HG02571 (cell line): Measurements from ENCODE around the gene PTPRM.
"Not testable (repeated sequence)": the region's sequence is repeated elsewhere in the genome, so short reads cannot be mapped to it uniquely, and the experiment has no call there.

Source experiments
- ATAC-seq: cut with Tn5 transposase; IDR thresholded peaks from one replicate; pipeline ENCODE4 v1.9.1; 2021; ENCODE audit warnings: mild to moderate bottlenecking, moderate library complexity; ENCODE audit not compliant: unreplicated experiment

PTPRM gene

DNA sequence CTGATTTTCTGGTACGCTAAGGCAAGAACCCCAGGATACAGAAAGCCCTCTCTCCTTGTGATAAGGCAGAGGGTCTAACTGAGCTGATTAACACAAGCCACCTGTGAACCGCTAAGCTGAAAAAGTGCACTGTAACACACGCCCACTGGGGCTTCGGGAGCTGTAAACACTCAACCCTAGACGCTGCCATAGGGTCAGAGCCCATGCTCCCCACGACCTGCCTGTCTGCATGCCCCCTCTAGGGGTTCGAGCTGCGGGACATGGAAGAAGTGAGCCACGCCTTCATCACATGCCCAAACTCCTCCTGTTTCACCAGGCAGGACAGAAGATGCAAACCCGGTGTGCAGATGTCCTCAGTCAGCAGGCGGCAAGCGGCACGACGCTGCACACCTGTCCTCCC is 868.3 kb downstream of the PTPRM start:
- no peak for ATAC-seq

DNA sequence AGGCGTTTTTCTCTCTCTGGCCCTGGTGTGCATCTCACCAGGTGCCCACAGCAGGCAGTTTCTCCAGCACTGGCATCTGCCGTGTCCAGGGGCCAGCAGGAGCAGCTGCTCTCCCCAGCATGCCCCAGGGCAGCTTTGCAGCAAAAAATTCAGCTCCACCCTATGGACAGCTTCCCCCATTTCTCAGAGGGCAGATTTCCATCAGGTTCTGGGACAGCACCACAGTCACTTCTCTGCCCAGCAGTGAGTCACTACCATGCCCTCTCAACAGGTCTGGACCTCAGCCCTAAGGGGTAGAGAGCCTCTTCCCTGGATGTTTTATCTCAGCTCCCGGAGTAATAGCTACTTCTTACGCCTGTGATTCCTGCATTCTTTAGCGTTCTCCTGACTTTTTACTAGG is 871.9 kb downstream of the PTPRM start:
- no peak for ATAC-seq

DNA sequence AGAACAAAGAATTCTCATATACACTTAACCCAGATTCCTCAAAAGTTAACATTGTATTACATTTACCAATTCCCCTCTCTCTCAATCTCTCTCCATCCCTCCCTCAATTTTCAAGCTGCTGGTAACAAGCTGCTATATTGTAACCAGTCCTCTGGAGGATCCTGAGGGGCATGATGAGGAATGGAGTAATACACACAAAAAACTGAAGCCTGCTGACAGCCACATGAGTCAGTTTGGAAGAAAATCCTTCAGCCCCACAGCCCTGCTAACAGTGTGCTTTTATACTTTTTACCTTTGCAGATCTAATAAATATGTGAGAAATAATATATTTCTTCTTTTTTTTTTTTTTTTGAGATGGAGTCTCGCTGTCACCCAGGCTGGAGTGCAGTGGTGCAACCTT is 876.4 kb downstream of the PTPRM start:
- no peak for ATAC-seq

DNA sequence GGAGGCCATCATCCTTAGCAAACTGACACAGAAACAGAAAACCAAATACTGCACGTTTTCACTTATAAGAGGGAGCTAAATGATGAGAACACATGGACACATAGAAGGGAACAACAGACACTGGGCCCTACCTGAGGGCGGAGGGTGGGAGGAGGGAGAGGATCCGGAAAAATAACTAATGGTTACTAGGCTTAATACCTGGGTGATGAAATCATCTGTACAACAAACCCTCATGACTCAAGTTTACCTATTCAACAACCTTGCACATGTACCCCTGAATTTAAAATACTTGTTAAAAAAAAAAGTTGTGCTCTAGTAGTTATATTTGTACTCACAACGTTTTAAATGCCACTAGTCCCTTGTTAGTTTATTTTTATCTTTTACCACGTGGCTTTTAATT is 879.8 kb downstream of the PTPRM start:
- ATAC-seq: not testable (repeated sequence)

DNA sequence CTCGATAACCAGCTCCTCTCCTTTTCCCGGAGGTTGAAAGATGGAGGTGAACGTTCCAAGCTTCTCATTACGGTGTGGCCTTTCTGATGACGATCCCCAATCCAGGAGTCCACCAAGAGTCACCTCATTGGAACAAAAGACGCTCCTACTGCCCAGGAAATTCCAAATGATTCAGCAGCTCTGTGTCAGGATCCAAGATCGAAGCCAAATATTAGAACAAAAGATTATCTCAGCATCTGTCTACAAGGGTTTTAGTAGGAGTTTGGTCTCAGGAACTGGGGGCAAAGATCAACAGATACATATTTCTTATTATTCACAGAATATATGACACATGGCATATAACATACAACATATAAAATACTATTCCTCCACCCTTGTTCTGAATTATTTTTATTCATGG is 881.0 kb downstream of the PTPRM start:
- no peak for ATAC-seq

DNA sequence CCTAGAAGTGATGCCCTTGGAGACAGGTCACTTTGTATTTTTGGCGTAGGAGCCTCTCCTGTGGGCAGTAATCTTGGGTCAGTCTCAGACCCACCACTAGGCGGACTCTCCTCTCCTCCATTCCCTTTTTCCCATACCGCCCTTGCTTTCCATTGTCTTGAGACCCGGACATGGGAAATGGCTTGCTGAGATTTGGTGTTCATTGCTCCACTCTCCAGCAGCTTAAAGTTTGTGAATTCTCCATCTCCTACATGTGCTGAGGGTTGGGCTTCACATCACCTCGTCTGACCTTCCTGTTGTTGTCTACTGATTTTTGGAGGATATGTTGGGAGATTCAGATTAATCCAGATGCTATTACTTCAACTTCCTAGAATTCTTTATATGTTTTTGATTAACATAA is 882.9 kb downstream of the PTPRM start:
- no peak for ATAC-seq

DNA sequence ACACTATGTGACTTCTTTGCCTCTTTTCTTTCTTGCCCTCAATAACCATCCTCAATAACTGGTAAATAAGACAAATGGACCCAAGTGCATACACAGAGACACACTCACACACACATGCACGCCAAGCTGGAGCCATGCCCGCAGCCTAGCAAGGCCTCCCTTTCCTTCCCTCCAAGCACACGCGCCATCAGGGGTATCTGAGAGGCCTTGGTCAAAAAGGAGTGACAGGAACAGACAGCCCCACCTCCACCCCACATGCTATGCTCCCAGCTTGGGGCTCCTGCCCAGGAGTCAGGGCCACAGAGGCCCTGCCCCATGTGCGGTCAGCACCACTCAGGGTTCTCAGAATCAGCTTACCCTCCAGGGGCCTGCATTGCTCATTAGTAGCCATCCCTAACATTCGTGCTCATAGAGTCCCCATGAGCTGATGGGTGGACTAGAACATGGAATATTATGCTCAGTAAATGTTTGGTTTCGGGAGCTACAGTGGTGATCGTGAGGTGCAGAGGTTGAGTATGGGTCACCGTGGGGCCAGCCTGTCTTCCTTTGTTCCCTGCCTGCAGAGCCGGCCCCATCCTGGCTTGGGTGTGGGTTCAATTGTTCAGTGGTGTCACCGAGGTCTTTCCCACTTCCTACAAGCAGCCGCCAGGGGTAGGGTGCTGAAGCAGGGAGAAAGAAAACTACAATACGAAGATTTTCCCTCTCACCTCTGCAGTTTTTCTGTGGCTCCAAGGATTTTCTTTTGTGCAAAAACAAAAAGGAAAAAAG is 884.0 kb downstream of the PTPRM start:
- no peak for ATAC-seq

DNA sequence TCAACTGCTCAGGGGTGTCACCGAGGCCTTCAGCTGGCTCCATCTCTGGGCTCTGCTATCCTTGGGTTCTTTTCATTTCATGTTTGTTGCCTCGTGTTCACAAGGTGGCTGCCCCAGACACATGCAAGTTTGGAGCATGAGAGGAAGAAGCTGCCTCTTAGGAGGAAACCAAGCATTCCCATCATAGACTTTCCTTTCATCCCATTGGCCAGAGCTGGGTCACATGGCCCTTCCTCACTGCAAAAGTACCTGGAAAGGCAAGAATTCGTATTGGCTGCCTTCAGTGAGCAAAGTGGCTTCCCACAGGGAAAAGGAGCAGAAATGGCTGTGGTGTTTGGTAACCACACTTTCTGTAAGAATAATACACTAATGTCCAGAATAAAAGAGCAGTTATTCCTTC is 886.4 kb downstream of the PTPRM start:
- no peak for ATAC-seq

DNA sequence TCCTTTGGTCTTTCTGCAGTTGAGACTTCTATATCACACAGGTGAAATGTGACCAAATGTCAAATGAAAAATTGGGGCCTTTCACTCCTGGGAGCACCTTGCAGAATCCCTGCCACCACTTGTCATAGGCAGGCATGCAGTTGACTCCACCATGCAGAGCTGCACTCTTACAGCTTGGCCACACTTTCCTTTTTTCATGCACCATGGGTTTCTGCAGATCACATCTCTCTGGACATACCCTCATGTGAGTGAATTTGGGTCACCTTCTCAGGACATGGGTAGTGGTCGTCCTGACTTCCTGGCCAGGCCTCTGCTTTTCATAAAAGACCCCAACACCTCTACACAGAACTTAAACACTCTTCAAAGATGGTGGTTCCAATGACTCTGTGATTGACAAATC is 887.0 kb downstream of the PTPRM start:
- no peak for ATAC-seq

DNA sequence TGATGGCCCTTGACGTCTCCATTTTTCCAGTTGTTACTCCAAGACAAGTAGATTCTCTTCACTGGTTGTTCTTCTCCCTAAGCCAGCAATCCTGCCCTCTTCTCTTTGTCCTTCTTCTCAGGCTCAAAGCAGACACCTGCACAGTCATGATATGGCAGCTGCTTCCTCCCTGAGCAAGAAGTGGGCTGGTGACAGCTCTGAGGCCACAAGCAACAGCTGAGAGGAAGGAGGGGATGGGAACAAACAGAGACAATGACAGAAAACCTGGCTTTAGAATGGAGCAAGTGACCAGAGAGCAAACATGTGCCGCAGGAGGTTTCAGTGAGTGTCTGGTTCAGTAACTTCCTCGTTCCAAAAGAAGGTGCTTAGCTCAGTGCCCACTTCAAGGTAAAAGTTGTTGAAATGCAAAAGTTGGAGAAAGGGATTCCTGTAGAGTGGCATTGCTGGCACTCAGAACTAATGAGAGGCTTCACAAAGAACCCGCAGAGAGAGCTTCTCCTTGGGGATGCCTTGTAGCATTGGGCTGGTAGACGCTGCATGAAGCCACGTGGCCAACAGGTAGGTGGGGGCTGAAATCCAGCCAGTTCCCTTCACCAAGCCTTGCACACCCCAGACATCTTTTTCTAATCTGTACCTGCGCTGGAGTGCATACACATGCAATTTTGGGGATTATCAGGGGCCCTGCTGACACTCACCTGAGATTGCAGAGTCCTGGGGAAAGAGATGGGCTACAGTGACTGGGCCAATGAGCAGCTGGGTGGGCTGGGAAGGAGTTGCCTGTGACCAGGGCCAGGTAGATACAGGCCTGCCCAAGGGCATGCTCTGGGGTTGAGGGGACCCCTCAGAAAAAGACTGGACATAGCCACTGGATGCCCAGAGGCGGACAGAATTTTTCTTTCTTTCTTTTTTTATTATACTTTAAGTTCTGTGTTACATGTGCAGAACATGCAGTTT is 888.8 kb downstream of the PTPRM start:
- no peak for ATAC-seq
